Uterus (tissue), 4 donors: ENCODE measurements around the gene HHLA2. TPM values are rescaled to one million over a fixed set of nuclear protein-coding genes. Genes with fewer than 3 reads are reported as not detected.

Source experiments
- DNase-seq, 2 donors: peaks; one replicate each; pipeline ENCODE4 v3.0.0-alpha.2; 2019 to 2020
- H3K27ac ChIP-seq, 2 donors: fragments of 200-600 bp; sonication (generic); 1 replicate in 1 of 2; 2 replicates in 1 of 2; pipeline ENCODE4 v1.5.1; 2016 to 2018
- H3K27me3 ChIP-seq, 2 donors: fragments of 200-600 bp; sonication (generic); one replicate each; pipeline ENCODE4 v1.5.1; 2018 to 2019; ENCODE audit warnings: control low read depth in 1 of 2
- H3K36me3 ChIP-seq, 2 donors: fragments of 200-600 bp; sonication (generic); one replicate each; pipeline ENCODE4 v1.5.1; 2019; ENCODE audit warnings: control low read depth in 1 of 2
- H3K4me1 ChIP-seq, 2 donors: fragments of 200-600 bp; sonication (generic); one replicate each; pipeline ENCODE4 v1.5.1; 2018 to 2019; ENCODE audit warnings: control low read depth in 1 of 2
- H3K4me3 ChIP-seq, 2 donors: fragments of 200-600 bp; sonication (generic); 1 replicate in 1 of 2; 2 replicates in 1 of 2; pipeline ENCODE4 v1.5.1; 2018 to 2019; ENCODE audit warnings: mild to moderate bottlenecking in 1 of 2
- H3K9me3 ChIP-seq, 2 donors: fragments of 200-600 bp; sonication (generic); one replicate each; pipeline ENCODE4 v1.5.1; 2019; ENCODE audit warnings: control low read depth in 1 of 2
- POLR2A ChIP-seq, 2 donors: fragments of 450-650 bp; IDR thresholded peaks; one replicate each; pipeline ENCODE4 v1.6.1; 2016; ENCODE audit warnings: antibody characterized with exemption in 2 of 2, mild to moderate bottlenecking in 1 of 2, moderate library complexity in 1 of 2
- intact Hi-C: fragments of 100-400 bp; cut with DNase I; formaldehyde crosslinking; loops from one replicate; pipeline ENCODE4 v1.15.1; 2023; ENCODE audit warnings: low total_unique reads
- total RNA-seq, 4 donors: library from RNA; depleted of rRNA in 3 of 4; stranded (reverse); fragments of >200 nt in 3 of 4; gene quantifications; one replicate each; pipeline versions ENCODE4 v1.1.0 to v1.2.4, GENCODE V29; 2014 to 2023
- TF ChIP-seq, protein P1 (sequence below), 4 experiments: fragments of 200-600 bp in 2 of 4; fragments of 450-650 bp in 2 of 4; sonication (generic) in 2 of 4; IDR thresholded peaks; one replicate each; pipeline ENCODE4 v1.5.1; 2016 to 2019; ENCODE audit warnings: antibody characterized with exemption in 4 of 4, mild to moderate bottlenecking in 2 of 4, moderate library complexity in 1 of 4
- donor health status: DM: yes; HTN: yes; CAD: no.

The HHLA2 gene
- total RNA-seq, 4 donors from 2014 or later = 0.18 to 1.0 TPM; not detected in 2

DNA sequence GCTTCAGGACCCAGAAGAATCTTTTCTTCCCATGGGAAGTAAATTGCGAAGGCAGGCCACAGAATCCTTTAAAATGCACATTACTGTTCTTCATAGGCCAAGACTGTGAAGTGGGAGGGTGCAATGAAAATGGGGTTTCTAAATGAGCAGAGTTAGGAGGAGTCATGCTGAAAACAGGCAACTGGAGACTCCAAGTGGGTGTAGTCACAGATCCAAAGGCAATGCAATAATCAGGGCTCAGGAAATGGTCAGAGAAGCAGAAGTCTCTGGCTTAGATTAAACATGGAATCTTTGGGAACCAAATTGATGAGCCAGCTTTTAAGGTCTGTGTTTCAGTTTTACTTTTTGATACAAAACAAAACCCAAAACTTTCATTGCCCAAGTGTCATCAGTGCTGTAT lies 37.6 kb downstream of the HHLA2 start:
- H3K27me3 ChIP-seq = no peaks in the 10 kb centered on the region
- H3K36me3 ChIP-seq = no peaks in the 10 kb centered on the region
- H3K9me3 ChIP-seq = no peaks in the 10 kb centered on the region
- no peak overlapping the region for H3K4me3 ChIP-seq
- H3K27ac ChIP-seq = no peak overlapping the region
- TF ChIP-seq, protein P1, sequence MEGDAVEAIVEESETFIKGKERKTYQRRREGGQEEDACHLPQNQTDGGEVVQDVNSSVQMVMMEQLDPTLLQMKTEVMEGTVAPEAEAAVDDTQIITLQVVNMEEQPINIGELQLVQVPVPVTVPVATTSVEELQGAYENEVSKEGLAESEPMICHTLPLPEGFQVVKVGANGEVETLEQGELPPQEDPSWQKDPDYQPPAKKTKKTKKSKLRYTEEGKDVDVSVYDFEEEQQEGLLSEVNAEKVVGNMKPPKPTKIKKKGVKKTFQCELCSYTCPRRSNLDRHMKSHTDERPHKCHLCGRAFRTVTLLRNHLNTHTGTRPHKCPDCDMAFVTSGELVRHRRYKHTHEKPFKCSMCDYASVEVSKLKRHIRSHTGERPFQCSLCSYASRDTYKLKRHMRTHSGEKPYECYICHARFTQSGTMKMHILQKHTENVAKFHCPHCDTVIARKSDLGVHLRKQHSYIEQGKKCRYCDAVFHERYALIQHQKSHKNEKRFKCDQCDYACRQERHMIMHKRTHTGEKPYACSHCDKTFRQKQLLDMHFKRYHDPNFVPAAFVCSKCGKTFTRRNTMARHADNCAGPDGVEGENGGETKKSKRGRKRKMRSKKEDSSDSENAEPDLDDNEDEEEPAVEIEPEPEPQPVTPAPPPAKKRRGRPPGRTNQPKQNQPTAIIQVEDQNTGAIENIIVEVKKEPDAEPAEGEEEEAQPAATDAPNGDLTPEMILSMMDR (IDR thresholded peaks at IDR 0.05) = no peak
- no peak for TF ChIP-seq POLR2A (IDR thresholded peaks at IDR 0.05)
- no peak for DNase-seq
- intact Hi-C loops = no loop called here
- H3K4me1 ChIP-seq = no peaks in the 10 kb centered on the region

GRCh38 chr3:108334701-108335100 lies 38.4 kb downstream of the HHLA2 start:
- intact Hi-C loops = no loop called here
- no peak overlapping the region for H3K4me3 ChIP-seq
- no peaks in the 10 kb centered on the region for H3K36me3 ChIP-seq
- no peak for DNase-seq
- H3K27ac ChIP-seq = no peak overlapping the region
- H3K4me1 ChIP-seq = no peaks in the 10 kb centered on the region
- no peaks in the 10 kb centered on the region for H3K27me3 ChIP-seq
- no peaks in the 10 kb centered on the region for H3K9me3 ChIP-seq
- TF ChIP-seq, protein P1 (IDR thresholded peaks at IDR 0.05) = no peak
- TF ChIP-seq POLR2A (IDR thresholded peaks at IDR 0.05) = no peak

GRCh38 chr3:108338901-108339545 lies 42.7 kb downstream of the HHLA2 start:
- no peak for DNase-seq
- intact Hi-C loops = no loop called here
- Histone ChIP-seq H3K4me1 (no peaks in the 10 kb centered on the region), H3K27me3 (no peaks in the 10 kb centered on the region), H3K4me3 (no peak overlapping the region), H3K9me3 (no peaks in the 10 kb centered on the region), H3K27ac (no peak overlapping the region), H3K36me3 (no peaks in the 10 kb centered on the region)
- TF ChIP-seq, protein P1 (IDR thresholded peaks at IDR 0.05) = no peak
- no peak for TF ChIP-seq POLR2A (IDR thresholded peaks at IDR 0.05)

- intact Hi-C loops = no loop called here
- H3K27me3 ChIP-seq = no peaks in the 10 kb centered on the region
- H3K4me1 ChIP-seq = no peaks in the 10 kb centered on the region
- no peak for DNase-seq
- H3K36me3 ChIP-seq = no peaks in the 10 kb centered on the region
- TF ChIP-seq POLR2A (IDR thresholded peaks at IDR 0.05) = no peak
- TF ChIP-seq, protein P1 (IDR thresholded peaks at IDR 0.05) = no peak
- H3K27ac ChIP-seq = no peak overlapping the region
- H3K9me3 ChIP-seq = no peaks in the 10 kb centered on the region
- no peak overlapping the region for H3K4me3 ChIP-seq
Measured at GRCh38 chr3:108341911-108342310, 45.6 kb downstream of the HHLA2 start.

DNA sequence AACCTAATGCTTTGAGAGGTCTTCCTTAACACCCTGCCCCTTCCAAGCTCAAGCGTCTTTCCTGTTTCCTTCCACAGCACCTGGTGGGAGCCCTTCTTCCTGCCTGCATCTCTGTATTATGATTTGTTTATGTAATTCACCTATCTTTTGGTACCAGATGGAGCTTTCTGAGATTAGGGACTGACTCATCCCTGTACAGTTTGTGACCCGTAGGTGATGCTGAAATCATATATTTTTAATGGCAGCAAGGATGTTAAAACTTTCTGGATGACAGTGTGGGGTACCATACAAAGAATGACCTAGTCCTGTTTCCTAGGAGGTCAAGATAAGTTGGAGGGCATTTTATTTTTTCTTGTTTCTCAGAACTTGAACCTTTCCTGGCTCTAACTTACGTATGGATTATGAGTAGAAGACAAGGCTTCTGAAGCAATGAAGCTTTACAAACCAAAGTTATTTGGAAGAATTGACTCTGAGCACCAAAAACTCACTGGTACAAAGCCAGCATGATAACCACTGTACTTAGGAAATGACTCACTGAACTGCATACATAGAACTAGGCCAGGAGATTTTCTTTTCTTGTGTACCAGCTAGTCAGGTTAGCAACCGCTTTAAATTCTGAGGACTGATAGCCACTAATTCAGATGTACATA lies 46.6 kb downstream of the HHLA2 start:
- intact Hi-C loops = no loop called here
- no peaks in the 10 kb centered on the region for H3K4me1 ChIP-seq
- DNase-seq = no peak
- TF ChIP-seq, protein P1 (IDR thresholded peaks at IDR 0.05) = no peak
- no peak for TF ChIP-seq POLR2A (IDR thresholded peaks at IDR 0.05)
- no peaks in the 10 kb centered on the region for H3K27me3 ChIP-seq
- no peak overlapping the region for H3K4me3 ChIP-seq
- no peaks in the 10 kb centered on the region for H3K36me3 ChIP-seq
- no peak overlapping the region for H3K27ac ChIP-seq
- H3K9me3 ChIP-seq = no peaks in the 10 kb centered on the region
